Mucosa of descending colon (tissue), 3 donors: Measurements from ENCODE around the gene SUCLG1. TPM values are rescaled to one million over a fixed set of nuclear protein-coding genes. Genes with fewer than 3 reads are reported as not detected.

Experiments
- ATAC-seq: fragments of 200-7000 bp; cut with Tn5 transposase; one replicate; pipeline ENCODE4 v1.9.1; 2020; ENCODE audit warnings: mild to moderate bottlenecking, moderate library complexity
- DNase-seq, 3 donors: peaks; one replicate each; pipeline ENCODE4 v3.0.0-alpha.2; 2020
- H3K36me3 ChIP-seq: fragments of 200-600 bp; one replicate; pipeline ENCODE4 v1.8.0; 2021; ENCODE audit warnings: low read depth, mild to moderate bottlenecking
- H3K4me1 ChIP-seq: fragments of 200-600 bp; one replicate; pipeline ENCODE4 v1.8.0; 2021; ENCODE audit warnings: low read depth, mild to moderate bottlenecking
- H3K4me3 ChIP-seq: fragments of 200-600 bp; one replicate; pipeline ENCODE4 v1.8.0; 2021; ENCODE audit warnings: mild to moderate bottlenecking
- H3K9me3 ChIP-seq: fragments of 200-600 bp; one replicate; pipeline ENCODE4 v1.8.0; 2021; ENCODE audit warnings: mild to moderate bottlenecking
- CTCF ChIP-seq: fragments of 200-600 bp; IDR thresholded peaks from one replicate; pipeline ENCODE4 v1.8.0; 2022; ENCODE audit warnings: antibody characterized with exemption, mild to moderate bottlenecking
- intact Hi-C, 2 donors: fragments of 100-400 bp; cut with DNase I in 1 of 2; cut with micrococcal nuclease in 1 of 2; formaldehyde crosslinking; loops; one replicate each; pipeline versions ENCODE4 v1.11.0 to v1.11.1; 2022; cut with DNase I, micrococcal nuclease
- total RNA-seq, 3 donors: library from RNA; stranded (reverse); fragmentation: NEBNext Ultra II Directional in 2 of 3; extraction: Animal tissue kit (Norgen Biotek cat#: 25700) in 2 of 3; gene quantifications; one replicate each; pipeline versions ENCODE4 v1.2.1 to v1.2.4, GENCODE V29; 2021 to 2023
- donor health status: DM: no; HTN: no; CAD: no; lungs with moderate emphysema.
- donor health status: DM: no; HTN: no; CAD: no.
- donor health status: DM: no; HTN: yes; CAD: no.

Gene SUCLG1
- total RNA-seq, 3 donors from 2014 or later, result 130 to 202 (median 195) TPM

- H3K9me3 ChIP-seq, result no peaks in the 10 kb centered on the region
- H3K4me3 ChIP-seq, result no peak overlapping the region
- intact Hi-C loops, result no loop called here
- no peak for TF ChIP-seq CTCF
- no peaks in the 10 kb centered on the region for H3K36me3 ChIP-seq
- ATAC-seq, result no peak
- H3K4me1 ChIP-seq, result no peaks in the 10 kb centered on the region
- no peak for DNase-seq
Observed at GRCh38 chr2:84386336-84387040, 72.6 kb downstream of the SUCLG1 start.

- Histone ChIP-seq H3K4me1 (no peaks in the 10 kb centered on the region), H3K36me3 (no peaks in the 10 kb centered on the region), H3K9me3 (no peaks in the 10 kb centered on the region), H3K4me3 (no peak overlapping the region)
- no peak for TF ChIP-seq CTCF
- intact Hi-C loops, result no loop called here
- ATAC-seq (no peak), DNase-seq (no peak)
Observed at GRCh38 chr2:84383271-84383670, 75.8 kb downstream of the SUCLG1 start.

DNA sequence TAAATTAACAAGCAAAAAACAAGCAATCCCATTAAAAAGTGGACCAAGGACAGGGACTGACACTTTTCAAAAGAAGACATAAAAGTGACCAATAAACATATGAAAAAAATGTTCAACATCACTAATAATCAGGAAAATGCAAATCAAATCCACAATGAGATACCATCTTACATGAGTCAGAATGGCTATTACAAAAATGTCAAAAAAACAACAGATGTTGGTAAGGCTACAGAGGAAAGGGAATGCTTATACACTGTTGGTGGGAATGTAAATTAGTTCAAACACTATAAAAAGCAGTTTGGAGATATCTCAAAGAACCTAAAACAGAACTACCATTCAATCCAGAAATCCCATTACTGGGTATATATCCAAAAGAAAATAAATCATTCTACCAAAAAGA is 78.2 kb downstream of the SUCLG1 start:
- intact Hi-C loops, result no loop called here
- no peak for ATAC-seq
- TF ChIP-seq CTCF, result no peak

DNA sequence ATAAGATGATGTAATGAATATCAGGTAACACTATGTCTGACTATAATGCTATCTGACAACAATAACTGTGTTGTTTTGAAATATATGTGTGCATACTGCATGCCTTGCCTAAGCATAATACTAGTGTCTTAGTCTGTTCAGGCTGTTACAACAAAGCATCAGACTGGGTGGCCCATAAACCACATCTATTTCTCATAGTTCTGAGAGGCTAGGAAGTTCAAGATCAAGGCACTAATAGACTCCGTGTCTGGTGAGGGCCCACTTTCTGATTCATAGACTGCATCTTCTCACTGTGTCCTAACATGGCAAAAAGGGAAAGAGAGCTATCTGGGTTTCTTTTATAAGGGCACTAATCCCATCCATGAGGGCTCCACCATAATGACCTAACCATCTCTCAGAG is 80.1 kb downstream of the SUCLG1 start:
- DNase-seq (no peak), ATAC-seq (no peak)
- no peaks in the 10 kb centered on the region for H3K36me3 ChIP-seq
- no peaks in the 10 kb centered on the region for H3K9me3 ChIP-seq
- no peaks in the 10 kb centered on the region for H3K4me1 ChIP-seq
- TF ChIP-seq CTCF, result no peak
- intact Hi-C loops, result no loop called here
- no peak overlapping the region for H3K4me3 ChIP-seq

More for the DNA sequence above, 78.2 kb downstream of the SUCLG1 start:
- Histone ChIP-seq H3K9me3 (no peaks in the 10 kb centered on the region), H3K36me3 (no peaks in the 10 kb centered on the region), H3K4me3 (no peak overlapping the region), H3K4me1 (no peaks in the 10 kb centered on the region)
- DNase-seq, result no peak

DNA sequence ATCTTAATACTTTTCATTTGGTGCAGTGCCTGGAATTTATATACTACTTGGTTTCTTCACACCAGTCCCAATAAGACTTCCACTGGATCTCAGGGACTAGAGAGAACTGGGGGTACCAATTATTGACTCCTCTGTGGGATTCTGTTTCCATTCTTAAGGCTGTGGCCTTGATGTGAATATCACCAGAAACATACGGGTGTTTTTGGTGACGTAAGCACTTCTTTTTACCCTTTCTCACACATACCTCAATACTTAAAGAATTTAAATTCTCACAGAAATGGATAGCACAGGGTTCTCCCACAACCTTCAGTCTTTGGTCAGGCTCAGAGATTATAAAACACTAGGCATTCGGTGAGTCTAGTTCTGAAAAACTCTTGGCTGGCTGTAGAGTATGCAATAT is 84.1 kb downstream of the SUCLG1 start:
- intact Hi-C loops, result no loop called here
- H3K9me3 ChIP-seq, result no peaks in the 10 kb centered on the region
- H3K4me1 ChIP-seq, result no peaks in the 10 kb centered on the region
- TF ChIP-seq CTCF, result no peak
- DNase-seq, result no peak
- no peak overlapping the region for H3K4me3 ChIP-seq
- ATAC-seq, result no peak
- H3K36me3 ChIP-seq, result no peaks in the 10 kb centered on the region

GRCh38 chr2:84373866-84374265 is 85.2 kb downstream of the SUCLG1 start:
- Histone ChIP-seq H3K9me3 (no peaks in the 10 kb centered on the region), H3K36me3 (no peaks in the 10 kb centered on the region), H3K4me3 (no peak overlapping the region), H3K4me1 (no peaks in the 10 kb centered on the region)
- ATAC-seq (no peak), DNase-seq (no peak)
- no peak for TF ChIP-seq CTCF
- intact Hi-C loops, result no loop called here
